Right kidney (tissue), 1 donor: ENCODE data around the gene SH3BP2.

Source experiments
- DNase-seq: peaks from one replicate; pipeline ENCODE4 v3.0.0-alpha.2; 2016

The SH3BP2 gene

DNA sequence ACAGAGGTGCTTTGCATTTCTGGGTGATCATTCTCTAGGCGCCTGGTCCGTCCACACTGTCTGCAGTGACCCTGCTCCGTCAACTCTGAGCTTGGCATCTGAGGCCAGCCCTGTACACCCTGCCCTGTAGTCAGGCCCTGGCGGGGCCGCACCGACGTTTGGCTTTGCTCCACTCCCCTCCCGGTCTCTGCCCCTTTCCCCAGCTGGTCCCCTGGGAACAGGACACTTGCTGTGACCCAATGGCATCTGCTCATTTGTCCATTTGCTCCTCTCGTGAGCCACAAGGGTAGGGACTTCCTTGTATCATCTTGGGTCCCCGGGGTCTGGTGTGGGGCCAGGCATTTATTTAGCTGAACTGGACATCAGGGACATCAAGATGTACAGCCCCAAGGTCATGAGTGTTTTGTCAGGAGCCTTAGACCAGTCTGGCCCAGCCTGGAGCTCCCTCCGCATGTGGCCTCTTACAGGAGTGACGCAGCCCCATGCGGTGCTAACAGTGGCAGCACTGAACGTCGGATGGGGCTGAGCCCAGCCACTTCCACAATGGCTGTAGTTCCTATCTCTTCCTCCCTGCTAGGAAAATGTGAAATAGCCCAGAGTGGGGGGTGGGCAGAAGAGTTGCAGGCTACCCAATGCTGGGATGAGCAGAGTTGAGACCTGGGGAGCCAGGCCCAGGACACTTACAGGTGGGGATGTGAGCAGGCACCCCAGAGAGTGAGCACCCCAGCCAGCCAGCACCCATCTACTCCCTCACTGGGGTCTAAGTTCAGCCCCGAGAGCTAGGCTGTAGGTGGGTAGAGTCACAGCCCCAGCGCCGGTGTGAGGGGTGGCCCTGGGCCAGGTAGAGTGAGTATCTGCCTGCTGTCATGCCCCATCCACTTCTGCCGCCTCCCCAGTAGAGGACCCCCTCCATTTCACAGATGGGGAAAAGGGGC, 2.0 kb upstream of the SH3BP2 start:
- DNase-seq = no peak

DNA sequence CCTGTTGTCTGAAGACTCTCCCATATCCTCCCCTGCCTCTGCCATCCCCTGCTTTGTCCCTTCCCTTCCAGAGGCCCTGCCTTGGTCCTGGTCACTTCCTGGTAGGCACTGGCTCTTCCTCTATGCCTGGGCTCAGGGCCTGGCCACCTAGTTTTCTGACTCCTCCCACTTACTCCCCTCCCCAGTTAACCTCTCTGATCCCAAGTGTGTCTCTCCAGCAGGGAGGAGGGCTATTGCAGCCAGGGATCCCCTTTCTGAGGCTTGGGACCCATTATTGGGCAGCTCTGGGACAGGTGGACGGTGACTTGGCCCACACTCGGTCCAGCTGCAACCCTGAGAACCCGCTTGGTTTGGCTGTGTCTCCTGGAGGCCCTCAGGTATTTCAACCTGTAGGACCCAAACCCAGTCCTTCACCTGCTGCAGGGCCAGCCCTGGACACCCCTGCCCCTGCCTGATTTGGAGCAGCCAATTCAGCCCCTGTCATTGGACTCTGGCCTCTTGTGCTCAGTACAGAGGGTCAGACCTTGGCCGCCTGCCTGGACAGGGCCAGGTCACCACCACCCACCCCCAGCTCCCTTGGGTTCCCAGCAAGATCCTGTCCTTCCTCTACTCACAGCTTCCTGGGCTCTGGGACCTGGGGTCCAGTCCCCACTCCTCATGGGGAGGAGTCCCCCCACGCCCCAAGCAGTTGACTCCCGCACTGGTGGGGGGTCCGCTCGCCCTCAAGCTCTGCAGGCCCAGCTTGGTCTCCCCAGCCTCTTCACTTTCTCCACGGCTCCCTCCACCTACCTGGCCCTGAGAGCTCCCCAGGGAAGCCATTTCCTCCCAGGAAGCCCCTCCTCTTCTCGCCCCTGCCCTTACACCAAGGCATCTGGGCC, 1.1 kb upstream of the SH3BP2 start:
- DNase-seq = no peak

DNA sequence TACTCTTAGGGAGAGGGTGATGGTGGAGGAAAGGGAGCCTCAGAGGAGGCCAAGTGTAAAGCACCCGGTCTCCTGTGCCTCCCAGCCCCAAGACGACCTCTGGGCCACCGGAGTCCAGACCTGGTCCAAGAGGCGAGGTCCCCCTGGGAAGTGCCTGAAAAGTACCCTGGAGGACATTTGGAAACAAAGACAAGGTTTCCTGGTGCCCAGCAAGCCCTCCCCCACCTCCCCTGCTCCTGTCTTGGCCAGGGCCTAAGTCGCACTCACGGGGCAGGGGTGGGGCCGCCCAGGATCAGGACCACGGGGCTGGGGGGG, 532 bp upstream of the SH3BP2 start:
- no peak for DNase-seq

DNA sequence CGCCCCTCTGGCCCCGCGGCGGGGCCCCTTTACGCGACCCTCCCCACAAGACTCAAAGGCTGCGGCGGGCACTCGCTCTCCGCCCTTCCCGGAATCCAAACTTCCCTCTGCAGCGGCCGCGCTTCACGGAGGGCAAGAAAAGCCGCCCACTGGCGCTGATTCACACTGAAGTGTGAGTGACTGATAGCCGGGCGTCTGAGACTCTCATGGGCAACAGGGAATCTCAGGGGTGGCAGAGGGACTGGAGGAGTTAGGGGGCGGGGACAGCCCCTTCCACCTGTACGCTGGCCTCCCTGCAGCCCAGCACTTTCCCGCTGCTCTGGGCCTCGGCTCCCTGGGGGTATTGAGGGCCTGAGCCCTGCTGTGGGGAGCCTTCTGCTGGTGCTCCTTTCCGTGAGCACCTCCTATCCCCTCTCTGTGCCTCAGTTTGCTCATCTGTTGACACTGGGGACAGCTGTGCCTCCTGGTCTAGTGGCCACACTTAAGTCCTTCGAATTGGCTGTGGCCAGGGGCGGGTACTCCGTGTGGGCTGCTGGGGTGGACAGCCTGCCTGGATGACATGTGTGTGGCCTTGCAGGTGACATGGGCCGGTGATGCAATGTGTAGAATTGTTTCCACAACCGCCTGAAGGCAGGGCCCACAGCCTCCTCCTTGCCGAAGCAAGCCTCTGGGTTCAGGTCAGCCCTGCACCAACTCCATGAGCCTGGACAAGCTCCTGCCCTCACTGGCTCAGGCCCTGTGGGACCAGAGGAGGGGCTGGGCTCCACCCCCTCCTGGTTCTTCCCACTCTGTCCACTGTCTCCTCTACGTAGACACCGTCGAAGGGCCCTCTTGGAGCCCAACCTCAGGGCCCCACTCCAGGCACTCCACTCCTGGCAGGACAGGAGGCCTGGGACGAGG, 951 bp downstream of the SH3BP2 start:
- DNase-seq = no peak

DNA sequence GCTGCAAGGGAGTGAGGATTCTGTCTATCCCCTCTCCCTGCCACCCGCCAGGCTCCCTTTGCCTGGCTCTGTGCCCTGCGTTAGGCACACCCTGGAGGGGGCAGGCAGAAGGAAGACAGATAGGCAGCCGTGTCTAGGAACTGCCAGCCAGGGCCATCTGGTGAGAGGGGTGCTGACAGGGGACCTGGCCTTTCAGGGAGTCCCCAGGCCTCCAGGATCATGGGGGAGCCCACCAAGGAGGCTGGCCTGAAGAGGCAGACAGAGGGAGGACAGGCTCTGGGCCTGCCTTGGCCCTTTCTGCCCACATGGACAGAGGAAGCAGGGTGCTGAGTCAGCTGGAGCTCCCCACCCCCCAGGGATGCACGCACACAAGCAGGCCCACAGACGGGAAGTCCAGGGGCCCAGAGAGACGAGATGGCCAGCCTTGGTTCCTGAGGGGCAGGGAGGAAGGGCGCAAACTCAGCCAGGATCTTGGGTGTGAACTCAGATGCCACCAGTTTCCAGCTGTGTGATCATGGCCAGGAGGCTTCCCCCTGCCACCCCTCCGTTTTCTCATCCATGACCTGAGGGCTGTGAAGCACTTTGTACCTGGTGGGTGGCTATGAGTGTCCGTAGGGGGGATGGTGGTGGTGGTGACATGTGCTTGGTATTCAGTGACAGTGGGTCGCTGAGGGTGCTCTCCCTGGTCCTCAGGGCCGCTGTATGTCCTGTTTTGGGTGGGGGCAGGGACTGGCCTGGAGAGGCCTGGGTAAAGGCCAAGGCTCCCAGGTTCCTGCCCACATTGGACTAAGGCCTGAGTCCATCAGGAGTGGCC, 1.8 kb downstream of the SH3BP2 start:
- no peak for DNase-seq

DNA sequence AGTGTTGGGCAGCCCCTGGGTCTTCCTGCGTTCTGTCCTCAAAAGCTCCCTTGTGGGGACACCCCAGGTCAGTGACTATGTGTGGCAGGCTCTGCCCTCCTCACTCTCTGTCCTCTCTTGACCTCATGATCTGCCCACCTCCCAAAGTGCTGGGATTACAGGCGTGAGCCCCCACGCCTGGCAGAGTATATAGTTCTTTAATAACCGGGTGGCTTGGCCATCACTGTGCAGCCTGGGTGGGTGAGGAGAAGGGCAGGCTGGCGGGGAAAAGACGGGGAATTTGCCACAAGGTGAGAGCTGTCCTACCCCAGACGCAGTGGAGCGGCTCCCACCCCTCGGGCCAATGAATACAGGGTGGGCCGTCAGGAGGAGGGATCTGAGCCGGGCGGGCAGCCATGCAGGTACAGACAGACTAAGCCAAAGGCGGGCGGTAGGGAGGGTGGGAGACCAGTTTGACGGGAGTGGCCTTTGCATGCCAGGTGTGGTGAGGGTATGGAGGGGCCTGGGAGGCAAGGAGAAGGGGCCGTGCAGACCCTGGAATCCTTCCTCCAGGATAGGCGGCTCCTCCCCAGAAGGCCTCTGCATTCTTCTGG, 2.5 kb downstream of the SH3BP2 start:
- no peak for DNase-seq

DNA sequence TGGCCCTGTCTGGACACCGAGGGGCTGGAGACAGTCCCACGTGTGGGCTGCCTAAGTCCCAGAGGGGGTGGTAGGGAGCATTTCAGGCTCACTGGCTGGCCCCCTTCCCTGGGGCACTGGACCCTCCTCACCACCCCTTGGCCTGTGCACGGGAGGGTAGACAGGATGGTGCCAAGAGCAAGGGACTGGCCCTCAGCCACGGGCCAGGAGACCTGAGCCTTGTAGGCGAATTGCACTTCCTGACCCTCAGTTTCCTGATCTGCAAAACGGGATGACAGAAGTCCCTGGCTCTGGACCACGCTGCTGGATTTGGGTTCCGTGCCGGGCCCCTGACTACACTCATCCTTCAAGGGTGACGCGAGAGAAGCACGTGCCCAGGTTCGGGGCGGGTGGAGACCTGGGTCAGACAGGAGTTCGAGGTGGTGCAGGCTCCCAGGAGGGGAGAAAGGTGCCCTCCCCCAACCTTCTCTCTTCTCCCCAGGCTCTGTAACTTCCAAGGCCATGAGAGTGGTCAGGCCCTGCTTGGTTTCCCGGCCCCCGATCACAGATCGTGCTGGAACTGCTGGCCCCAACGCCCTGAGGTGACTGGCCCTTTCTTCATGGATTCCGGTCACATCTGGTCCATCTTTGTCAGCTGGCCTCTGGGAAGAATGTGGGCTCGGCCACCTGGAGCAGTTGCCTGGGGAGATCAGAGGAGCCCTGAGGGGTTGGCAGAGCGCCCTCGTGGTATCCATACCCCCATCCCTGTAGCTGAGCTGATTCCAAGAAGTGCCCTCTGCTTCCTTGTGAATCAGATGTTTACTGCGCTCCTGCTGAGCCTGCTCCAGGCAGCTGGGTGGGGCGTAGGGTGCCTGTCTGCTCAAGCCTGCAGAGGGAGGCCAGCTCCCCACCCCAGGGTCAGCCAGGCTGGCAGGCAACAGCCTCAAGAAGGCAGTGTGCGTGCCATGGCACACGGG, 3.3 kb downstream of the SH3BP2 start:
- DNase-seq = peak; percentile 48

DNA sequence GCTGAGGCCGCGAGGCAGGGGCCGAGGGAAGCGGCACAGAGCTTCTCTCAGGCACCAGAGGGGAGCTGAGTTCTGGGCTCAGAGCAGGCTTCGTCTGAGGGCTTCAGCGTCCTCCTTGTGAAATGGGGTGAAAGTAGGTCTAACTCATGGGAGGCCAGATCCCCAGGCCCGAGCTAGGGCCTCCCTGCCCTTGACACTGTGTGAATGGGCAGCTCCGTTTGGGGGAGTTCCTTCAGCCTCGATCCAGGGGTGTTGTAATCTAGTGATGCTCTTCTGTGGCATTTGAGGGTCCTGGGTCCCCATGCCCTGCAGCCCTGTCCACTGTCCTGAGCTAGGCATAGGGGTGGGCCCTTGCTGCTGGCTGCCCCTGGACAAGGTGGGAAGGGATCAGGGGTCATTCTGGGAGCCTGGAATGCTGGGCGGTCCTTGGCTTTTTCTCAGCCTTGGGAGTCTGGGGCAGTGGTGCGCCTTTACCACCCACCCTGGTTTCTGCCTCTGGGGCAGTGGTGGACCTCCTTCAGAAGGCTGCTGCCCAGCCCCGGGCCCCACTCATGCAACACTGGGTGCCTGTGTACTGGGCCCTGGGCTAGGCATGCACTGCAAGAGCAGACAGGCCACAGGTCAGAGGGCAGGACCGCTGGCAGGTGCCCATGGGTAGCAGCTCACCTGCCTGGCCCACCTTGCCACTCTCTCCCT, 4.1 kb downstream of the SH3BP2 start:
- DNase-seq = no peak

DNA sequence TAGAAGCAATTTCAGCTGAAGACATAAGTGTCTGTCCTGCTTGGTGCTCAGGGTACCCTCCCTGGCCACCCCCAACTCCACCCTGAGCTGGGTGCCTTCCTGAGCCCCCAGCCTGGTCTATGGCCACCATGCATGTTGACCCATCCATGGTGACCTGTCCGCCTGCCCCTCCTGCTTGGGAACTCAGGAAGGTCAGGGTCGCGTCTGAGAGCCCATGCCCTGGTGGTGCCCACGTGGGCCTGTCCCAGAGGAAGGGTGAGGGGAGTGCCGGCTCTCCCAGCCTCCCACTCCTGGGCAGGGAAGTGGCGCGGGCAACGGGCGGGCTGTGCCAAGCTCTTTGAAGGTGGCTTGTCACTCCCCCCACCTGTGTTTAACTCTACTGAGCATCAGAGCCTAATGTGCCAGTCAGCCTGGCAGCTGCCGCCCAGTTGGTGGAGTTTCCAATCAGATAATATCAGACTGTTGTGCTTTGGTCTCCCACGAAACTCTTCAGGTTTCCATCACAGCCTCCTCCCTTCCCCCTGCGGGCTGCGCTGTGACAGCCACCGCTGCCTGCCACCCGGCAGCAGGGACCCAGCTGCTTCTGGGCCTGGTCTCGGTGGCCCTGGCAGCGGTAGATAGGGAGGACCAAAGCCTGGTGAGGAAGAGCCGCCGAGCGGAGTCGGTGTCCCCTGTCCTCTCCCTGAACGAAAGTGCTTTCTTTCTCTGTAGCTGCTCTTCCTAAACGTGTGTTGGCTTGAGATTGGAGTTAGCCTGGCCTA, 4.8 kb downstream of the SH3BP2 start:
- peak; percentile 53 for DNase-seq

DNA sequence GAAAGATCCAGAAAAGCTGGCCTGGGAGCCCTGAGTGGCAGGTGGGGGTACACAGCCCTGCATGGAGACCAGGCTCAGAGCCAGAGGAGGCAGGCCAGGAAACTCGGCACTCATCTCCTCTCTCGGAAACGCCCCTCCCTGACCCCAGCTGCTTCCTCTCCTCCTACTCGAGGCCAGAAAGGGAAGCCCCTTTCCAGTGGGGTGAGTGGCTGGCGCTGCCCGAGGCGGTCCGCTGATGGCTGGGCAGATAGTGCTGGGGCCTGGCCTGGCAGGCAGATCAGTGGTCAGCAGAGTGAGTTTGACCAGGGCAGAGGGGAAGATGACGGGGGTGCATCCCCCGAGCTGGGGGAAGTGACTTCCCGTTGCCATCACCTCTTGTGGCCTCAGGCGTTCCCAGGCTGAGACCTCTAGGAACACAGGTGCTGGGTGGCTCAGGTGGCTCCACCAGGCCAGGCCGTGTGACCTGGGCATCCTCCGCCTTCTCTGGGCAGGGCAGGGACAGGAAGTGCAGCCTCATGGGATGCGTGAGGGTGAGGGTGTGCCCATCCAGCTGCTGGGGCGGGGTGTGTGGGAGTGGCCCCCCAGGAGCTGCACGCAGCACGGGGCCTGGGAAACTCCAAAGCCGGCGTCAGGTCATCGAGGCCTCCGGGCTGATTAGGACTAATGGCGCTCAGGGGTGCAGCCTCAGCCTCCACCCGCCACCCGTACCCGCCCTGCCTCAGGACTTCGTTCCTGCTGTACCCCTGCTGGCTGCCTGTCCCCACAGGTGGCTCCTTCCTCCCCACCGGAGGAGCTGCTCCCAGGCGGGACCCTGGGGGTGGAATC, 5.7 kb downstream of the SH3BP2 start:
- DNase-seq = peak; percentile 54

DNA sequence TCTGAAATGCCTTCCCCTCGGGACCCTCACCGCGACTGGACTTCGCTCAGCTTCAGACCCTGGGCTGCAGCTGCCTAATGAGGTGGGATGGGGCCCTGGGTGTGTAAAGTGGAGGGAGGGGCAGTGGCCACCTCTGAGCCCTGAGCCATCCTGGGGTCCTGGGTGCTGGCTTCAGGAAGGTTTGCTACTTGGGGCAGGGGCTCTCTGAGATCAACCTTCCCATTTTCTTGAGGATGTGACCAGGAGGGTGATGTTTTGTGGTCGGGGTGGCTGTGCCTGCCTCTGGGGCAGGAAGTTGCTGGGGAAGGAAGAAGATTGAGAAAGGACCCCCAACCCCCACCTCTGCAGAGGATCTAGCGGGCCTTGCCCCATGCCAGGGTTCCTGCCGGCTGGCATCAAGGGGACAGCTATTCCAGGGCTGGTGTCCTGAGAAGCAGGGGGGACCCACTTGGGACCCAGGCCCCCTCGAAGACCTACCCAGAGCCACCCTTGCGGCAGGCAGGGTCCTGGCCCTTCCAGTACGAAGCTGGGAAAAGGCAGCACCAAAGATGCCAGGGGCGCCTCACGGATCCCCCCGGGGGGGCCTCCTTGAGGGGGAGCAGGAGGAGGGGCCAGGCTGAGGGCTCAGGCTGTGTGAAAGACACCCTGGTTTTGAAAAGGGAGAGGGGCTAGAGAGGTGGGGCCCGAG, 6.5 kb downstream of the SH3BP2 start:
- DNase-seq = no peak

DNA sequence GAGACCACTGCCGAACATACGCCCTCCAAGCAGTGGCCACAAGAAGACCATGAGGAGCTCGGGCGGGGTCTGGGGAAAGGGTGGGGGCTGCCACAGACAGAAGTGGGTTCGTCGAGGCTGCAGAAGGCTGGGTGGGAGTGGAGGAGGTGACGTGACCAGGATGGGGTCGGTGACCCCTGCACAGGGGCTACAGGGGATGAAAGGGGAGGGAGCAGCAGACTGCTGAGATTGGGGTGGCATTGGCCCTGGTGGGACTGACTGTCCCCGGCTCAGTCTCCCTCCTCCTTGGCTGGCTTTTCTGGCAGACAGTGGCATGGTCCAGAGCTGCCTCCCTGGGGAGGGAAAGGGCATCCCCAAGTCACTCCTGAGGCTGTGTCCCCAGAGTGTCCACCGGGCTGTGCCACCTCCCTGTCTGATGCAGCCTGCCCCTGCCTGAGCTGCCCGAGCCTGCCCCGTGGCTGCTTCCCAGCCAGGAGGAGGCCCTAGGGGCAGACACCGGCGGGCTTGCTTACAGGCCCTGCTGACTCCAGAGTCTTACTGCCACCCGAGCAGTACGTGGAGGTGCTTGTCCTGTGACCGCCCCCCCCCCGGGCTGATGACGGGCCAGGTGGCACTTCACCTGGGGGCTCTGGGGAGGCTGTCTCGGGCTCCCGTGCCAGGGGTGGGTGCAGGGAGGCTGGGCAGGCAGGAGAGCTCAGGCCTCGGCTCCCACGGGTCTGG, 7.2 kb downstream of the SH3BP2 start:
- DNase-seq = no peak

DNA sequence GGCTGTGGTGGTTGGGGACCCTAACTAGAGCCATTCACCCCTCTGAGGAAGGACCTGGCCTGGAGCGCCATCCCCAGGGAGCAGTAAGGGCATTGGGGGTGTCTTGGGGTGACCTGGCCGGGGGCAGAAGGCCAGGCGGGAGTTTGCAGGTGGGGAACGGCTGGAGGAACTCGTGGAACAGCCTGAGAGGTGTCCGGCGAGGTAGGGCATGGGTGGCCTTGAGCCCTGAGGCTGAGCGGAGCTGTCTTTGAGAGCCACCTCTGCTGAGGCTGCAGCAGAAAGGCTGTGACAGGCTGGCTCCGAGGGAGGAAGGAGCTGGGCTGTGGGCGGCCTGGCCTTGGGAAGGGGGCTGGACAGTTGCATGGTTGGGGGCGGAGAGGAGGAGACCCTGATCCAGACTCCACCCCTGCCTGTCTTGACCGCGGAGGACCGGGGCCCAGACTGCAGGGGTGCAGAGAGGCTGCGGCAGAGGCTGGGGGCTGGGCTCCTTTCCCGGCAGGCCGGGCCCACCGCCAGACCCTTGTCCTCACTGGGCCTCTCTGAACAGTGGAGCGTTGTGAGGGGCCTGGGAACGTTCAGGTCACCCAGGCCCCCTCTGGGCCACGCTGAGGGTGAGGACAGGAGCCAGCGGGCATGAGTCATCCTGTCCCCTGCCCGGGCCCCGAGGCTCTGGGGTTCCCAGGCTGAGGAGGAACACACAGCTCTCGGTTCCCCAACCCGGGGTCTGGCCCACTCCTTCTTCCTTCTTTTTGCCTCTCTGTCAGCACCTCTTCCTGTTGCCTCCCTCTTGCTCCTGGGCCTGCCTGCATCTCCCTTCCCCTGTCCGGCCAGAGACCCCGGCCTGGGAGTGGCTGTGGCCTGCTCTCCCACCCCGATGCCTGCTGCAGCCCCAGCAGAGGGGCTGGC, 8.1 kb downstream of the SH3BP2 start:
- DNase-seq = peak; percentile 79

DNA sequence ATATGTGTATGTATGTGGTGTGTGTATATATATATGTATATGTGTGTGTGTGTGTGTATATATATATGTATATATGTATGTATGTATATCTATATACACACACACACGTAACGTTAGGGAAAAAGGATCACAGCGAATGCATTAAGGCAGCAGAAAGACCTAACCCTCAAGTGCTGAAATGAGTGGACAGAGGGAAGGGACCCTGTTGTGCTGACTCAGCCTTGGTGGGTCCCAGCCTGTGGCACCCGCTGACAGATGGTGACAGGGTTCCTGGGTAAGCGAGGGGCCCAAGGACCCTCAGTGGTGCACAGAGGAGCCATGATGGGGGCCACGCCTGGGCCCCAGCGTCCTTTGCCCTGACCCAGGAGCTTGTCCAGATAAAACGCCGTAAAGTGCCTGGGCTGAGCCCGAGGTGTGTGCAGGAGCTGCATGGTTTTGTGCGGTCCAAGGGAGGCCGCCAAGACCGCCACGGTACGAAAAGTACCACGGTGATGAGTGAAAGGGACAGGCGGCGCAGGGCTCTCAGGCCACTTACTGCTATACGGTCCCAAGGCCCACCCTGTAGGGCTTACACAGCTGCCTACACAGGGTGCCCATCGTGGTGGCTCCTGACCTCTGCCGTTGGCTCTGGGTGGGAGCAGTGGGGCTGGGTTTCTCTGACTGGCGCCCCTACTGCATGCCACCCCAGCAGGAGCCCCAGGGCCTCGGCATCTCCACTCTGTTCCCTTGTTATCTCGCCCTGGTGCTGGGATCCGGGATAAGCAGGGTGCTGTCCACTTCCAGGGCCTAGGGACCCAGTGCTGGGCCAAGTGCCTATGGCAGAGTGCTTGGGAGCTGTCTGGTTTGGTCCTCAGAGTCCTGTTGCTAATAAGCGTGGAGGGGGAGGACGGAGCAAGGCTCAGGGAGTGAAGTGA, 10.0 kb downstream of the SH3BP2 start:
- no peak for DNase-seq
